Stimulated activated effector memory CD8-positive, alpha-beta T cell treated with anti-CD3 and anti-CD28 coated beads, Interleukin-12 subunit alpha, Interleukin-12 subunit beta, amount 100 ng/mL, for 72 hours (primary cell): ENCODE measurements around the gene SPATS2L.

ENCODE experiments used
- ATAC-seq: fragments of 150-1000 bp; cut with Tn5 transposase; 2 replicates; pipeline ENCODE4 v1.10.0; 2021
- DNase-seq, 2 donors: peaks; one replicate each; pipeline ENCODE4 v3.0.0; 2021 to 2022; ENCODE audit warnings: low spot score in 2 of 2
- H3K27ac Mint-ChIP-seq: one replicate; pipeline ENCODE4 v1.8.0; 2022; ENCODE audit warnings: mild to moderate bottlenecking, mixed read lengths
- H3K36me3 Mint-ChIP-seq: one replicate; pipeline ENCODE4 v1.8.0; 2022; ENCODE audit warnings: mild to moderate bottlenecking, mixed read lengths
- H3K4me1 Mint-ChIP-seq: one replicate; pipeline ENCODE4 v1.8.0; 2022; ENCODE audit warnings: mixed read lengths
- H3K4me3 Mint-ChIP-seq: one replicate; pipeline ENCODE4 v1.8.0; 2022; ENCODE audit warnings: mild to moderate bottlenecking, mixed read lengths
- H3K9me3 Mint-ChIP-seq: one replicate; pipeline ENCODE4 v1.8.0; 2022; ENCODE audit warnings: mixed read lengths

SPATS2L gene

DNA sequence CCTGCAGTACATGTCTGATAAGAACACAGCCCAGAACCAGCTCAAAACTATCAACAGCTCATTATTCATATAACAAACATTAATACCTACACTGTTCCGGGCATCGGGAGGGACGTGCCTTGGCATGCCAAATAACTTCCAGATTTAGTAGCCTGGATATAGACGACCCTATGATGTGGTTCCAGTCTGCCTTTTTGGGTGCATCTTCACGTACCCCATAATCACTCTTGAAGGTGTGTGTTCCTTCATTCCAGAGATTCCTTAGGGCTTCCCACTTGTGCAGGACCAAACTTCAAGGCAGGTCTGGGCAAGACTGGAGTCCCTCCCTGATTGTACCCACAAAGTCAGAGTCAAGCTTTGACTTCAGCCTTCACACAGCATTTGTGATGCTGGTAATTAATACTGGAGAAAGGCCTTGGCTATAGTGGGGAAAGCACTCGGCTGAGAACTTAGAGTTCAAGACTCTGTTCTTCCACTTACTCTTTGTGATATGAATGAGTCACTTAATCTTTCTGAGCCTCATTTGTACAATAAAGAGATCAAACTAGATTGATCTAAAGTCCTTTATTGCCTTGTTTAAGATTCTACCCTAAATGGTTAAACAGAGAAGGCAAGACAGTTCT is 27.7 kb upstream of the SPATS2L start:
- H3K4me1 Mint-ChIP-seq, result no peaks in the 10 kb centered on the region
- no peaks in the 10 kb centered on the region for H3K36me3 Mint-ChIP-seq
- H3K27ac Mint-ChIP-seq, result no peak overlapping the region
- no peak for ATAC-seq
- no peaks in the 10 kb centered on the region for H3K9me3 Mint-ChIP-seq
- DNase-seq, result no peak
- H3K4me3 Mint-ChIP-seq, result no peak overlapping the region

DNA sequence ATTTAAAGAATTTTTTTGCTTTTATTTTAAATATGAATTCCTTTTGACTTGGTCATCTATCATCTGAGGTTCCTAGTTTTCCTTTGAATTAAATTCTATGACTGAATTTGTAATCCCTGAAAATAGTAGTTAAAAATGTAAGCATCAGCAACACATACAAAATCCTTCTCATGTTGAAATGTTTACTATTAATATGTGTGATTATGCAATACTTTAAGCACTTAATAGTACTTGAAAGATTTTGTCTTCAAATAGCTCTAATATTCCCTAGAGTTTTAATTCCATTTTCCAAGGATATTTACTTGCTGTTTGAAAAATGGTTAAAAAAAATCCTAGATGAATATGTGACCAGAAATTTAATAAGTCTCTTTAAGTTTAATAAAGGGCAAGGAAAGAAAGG is 26.6 kb upstream of the SPATS2L start:
- no peaks in the 10 kb centered on the region for H3K4me1 Mint-ChIP-seq
- no peaks in the 10 kb centered on the region for H3K9me3 Mint-ChIP-seq
- DNase-seq, result no peak
- no peaks in the 10 kb centered on the region for H3K36me3 Mint-ChIP-seq
- no peak overlapping the region for H3K27ac Mint-ChIP-seq
- no peak for ATAC-seq
- no peak overlapping the region for H3K4me3 Mint-ChIP-seq

- H3K27ac Mint-ChIP-seq, result no peak overlapping the region
- H3K9me3 Mint-ChIP-seq, result no peaks in the 10 kb centered on the region
- ATAC-seq, result no peak
- no peaks in the 10 kb centered on the region for H3K36me3 Mint-ChIP-seq
- H3K4me1 Mint-ChIP-seq, result no peaks in the 10 kb centered on the region
- H3K4me3 Mint-ChIP-seq, result no peak overlapping the region
- no peak for DNase-seq
These were observed 19.9 kb upstream of the SPATS2L start for GRCh38 chr2:200286578-200286977.

DNA sequence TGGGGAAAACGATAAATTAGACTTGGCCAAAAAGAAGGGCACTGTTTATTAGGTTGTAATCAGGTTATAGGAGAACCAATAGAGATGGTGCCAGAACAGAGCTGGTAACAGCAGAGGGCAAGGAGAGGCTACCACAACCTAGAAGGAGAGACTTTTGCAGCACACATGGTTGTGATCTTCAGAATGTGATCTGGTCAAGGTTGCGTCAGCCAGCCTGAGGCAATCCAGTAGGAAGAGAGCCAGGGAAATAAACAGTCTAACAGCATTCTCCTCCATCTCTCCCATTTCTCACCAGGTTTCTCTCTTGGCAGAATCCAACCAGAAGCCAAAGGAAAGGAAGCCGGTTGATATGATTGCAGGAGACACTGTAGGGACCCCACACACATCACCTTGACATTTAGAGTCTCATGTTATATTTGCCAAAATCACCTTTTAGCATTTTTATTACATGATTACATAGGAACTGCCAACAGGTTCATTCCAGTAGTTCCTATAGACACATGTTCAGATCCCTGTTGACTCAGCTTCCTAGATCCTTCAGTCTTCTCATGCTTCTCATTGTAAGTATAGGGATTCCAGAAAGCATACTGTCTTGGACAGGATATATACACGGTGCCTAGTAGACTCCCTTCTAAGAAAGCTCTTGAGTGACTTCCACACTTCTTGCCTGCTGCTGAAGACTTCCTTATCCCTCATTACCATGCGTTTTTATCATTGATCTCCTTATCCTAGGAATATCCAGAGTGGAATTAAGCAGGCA is 17.6 kb upstream of the SPATS2L start:
- Mint-ChIP-seq H3K4me3 (no peak overlapping the region), H3K27ac (no peak overlapping the region), H3K4me1 (no peaks in the 10 kb centered on the region), H3K36me3 (no peaks in the 10 kb centered on the region), H3K9me3 (no peaks in the 10 kb centered on the region)
- DNase-seq (no peak), ATAC-seq (no peak)

DNA sequence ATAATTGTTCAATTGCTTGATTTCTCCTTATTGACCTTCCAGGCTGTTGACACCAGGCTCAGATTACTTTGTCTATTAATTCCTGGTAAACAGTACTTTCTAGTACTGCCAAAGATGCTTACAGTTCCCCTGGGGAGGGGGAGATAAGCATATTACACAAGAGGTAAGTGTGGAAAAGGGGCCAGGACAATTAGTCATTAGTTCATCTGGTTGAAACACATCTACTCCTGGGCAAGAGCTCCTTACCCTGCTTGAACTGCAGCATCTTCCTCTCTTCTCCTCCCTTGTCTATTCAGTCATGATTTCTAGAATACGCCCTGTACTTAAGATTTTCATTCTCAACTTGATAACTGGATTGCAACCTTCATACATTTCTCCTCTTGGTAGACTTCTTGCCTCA is 10.4 kb upstream of the SPATS2L start:
- DNase-seq (no peak), ATAC-seq (no peak)
- H3K4me1 Mint-ChIP-seq, result peaks cover 11% of the 10 kb centered on the region
- no peak overlapping the region for H3K27ac Mint-ChIP-seq
- H3K4me3 Mint-ChIP-seq, result no peak overlapping the region
- no peaks in the 10 kb centered on the region for H3K9me3 Mint-ChIP-seq
- no peaks in the 10 kb centered on the region for H3K36me3 Mint-ChIP-seq

DNA sequence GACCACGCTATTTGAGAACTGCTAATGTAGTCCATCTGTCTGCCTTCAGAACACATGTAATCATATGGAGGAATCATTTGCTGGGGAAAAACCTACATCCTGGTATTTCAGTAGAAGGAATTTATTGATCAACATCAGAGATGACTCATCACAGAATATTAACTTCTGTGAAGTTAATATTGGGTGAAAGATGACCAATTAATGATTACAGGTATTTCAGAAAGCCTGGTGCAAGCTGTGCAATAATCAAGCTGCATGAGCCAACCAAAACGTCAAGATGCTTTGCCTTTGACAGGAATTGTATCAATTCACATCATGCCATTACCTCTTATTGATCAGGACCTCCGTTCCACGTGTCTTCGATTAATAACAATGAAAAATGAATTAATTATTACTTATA is 9.4 kb upstream of the SPATS2L start:
- Mint-ChIP-seq H3K9me3 (no peaks in the 10 kb centered on the region), H3K4me3 (no peak overlapping the region), H3K36me3 (no peaks in the 10 kb centered on the region), H3K4me1 (peaks cover 11% of the 10 kb centered on the region), H3K27ac (no peak overlapping the region)
- no peak for DNase-seq
- ATAC-seq, result no peak

DNA sequence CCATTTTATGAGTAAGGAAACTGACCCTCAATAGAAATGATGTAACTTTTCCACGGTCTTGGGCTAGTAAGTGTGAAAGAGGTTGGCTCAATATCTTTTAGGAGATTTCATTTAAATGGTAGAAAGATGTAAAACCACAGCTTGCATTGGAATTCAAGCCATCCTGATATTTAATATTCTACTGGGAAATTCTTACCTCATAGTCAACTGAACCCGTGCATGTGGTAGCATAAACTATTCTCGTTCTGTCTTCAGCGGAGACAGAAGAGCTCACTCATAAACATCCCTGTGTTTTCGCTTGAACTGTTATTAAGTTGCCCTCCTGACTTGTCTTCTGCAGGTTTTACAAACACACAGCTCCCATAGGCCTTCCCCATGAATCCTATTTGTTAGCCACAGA is 8.5 kb upstream of the SPATS2L start:
- DNase-seq, result no peak
- ATAC-seq, result no peak
- H3K4me3 Mint-ChIP-seq, result no peak overlapping the region

DNA sequence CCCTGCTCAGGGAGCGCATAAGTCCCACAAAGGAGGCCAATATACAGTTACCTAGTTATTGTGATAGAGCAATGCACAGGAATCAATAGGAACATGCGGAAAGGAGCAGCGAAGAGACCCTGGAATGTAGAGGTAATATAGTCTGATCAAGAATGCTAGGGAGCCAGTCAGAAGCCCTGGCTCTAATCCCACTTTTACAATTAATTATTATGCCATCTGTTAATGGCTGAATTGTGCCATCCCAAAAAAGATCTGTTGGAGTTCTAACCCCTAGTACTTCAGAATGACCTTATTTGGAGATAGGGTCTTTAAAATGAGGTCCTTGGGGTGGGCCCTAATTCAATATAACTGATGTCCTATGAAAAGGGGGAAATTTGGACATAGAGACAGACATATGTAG is 7.7 kb upstream of the SPATS2L start:
- Mint-ChIP-seq H3K4me3 (no peak overlapping the region), H3K36me3 (no peaks in the 10 kb centered on the region), H3K9me3 (no peaks in the 10 kb centered on the region), H3K4me1 (peaks cover 11% of the 10 kb centered on the region), H3K27ac (no peak overlapping the region)
- DNase-seq, result no peak
- ATAC-seq, result no peak

More for the DNA sequence above, 8.5 kb upstream of the SPATS2L start:
- Mint-ChIP-seq H3K27ac (no peak overlapping the region), H3K4me1 (peaks cover 11% of the 10 kb centered on the region), H3K9me3 (no peaks in the 10 kb centered on the region), H3K36me3 (no peaks in the 10 kb centered on the region)

DNA sequence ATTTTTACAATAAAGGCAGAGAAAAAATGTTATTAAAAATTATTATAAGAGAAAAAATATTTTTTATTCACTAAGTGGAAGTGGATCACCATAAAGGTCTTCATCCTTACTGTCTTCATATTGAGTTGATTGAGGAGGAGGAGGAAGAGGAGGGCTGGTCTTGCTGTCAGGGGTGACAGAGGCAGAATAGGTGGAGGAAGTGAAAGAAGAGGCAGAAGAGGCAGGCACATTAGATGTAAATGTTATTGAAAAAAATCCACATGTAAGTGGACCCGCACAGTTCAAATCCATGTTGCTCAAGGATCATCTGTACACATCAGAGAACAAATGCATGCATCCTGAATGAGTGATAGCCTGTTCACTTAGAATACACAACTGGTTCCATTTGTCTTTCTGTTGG is 6.4 kb upstream of the SPATS2L start:
- DNase-seq (no peak), ATAC-seq (no peak)
- H3K27ac Mint-ChIP-seq, result no peak overlapping the region
- H3K36me3 Mint-ChIP-seq, result no peaks in the 10 kb centered on the region
- H3K9me3 Mint-ChIP-seq, result no peaks in the 10 kb centered on the region
- peaks cover 10% of the 10 kb centered on the region for H3K4me1 Mint-ChIP-seq
- no peak overlapping the region for H3K4me3 Mint-ChIP-seq

GRCh38 chr2:200300638-200301314 is 5.7 kb upstream of the SPATS2L start:
- H3K4me1 Mint-ChIP-seq, result peaks cover 6% of the 10 kb centered on the region
- no peak overlapping the region for H3K4me3 Mint-ChIP-seq
- H3K36me3 Mint-ChIP-seq, result no peaks in the 10 kb centered on the region
- no peak for DNase-seq
- H3K27ac Mint-ChIP-seq, result no peak overlapping the region
- no peak for ATAC-seq
- no peaks in the 10 kb centered on the region for H3K9me3 Mint-ChIP-seq

DNA sequence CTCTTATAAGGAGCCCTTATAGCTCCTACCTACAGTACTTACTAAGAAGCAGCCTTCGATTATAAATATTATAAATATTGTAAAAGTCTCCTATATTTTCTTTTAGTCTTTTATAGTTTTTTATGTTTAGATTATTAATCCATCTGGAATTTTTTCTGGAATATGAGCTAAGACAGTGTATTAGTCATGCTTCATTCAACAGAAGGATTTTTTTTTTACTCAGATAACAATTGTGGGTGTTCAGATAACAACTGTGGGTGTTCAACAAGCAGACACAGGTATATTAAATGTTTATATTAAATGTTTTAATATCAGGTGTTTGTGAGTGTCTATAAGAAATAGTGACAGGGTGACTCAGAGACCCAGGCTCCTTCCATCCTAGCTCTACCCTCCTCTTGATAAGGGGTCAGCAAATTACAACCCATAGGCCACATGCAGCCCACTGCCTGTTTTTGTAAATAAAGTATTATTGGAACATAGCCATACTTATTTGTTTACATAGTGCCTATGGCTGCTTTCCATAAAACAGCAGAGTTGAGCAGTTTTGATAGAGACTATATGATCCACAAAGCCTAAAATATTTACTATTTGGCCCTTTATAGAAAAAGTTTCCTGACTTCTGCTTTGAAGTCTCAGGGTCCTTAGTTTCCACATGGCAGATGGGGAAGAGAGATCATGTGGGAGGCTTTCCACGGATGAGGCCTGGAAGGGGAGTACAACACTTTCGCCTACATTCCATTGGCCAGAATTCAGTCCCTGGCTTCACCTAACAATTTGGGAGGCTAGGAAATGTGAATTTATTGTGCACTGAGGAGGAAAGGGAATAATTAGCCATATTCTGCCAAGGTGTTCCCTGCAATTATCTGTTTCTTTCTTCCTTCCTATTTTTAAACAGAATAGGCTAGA is 4.3 kb upstream of the SPATS2L start:
- no peak overlapping the region for H3K27ac Mint-ChIP-seq
- no peak for DNase-seq

DNA sequence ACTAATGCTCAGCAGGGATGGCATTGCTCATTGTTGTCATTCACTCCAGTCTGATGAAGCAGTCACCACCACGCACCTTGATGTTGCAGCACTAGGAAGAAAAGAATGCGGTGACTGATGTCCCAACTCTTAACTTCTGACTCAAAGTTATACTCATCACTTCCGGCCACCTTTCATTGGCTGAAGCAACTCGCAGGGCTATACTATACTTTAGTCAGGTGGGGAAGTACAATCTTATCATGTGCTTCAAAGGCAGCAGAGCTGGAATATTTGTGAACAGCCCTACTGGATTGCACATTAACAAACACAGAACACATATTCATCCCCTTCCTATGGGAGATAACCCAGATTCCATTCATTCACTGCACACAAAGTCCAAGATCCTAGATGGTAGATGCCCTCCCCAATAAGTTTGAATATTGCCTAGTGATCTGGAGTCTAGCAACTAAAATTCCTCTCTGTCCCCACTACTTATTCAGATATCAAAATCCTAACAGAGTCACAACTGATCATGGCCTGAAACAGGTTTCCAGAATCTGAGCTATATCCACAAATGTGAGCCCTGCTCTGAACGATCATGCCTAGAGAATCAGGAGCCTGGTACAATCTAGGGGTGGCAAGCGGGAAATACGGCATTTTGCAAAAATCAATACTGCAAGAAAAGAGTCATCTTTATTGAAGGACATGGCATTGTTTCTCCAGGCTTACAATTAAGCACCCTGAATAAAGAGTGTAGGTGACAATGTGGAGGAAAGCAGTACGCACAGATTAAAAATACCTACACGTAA is 3.4 kb upstream of the SPATS2L start:
- ATAC-seq (peak; percentile 69), DNase-seq (no peak)
- H3K9me3 Mint-ChIP-seq, result no peaks in the 10 kb centered on the region
- H3K27ac Mint-ChIP-seq, result no peak overlapping the region
- no peak overlapping the region for H3K4me3 Mint-ChIP-seq
- peaks cover 10% of the 10 kb centered on the region for H3K4me1 Mint-ChIP-seq
- H3K36me3 Mint-ChIP-seq, result no peaks in the 10 kb centered on the region

More for the DNA sequence above, 4.3 kb upstream of the SPATS2L start:
- ATAC-seq, result no peak
- Mint-ChIP-seq H3K4me1 (peaks cover 10% of the 10 kb centered on the region), H3K36me3 (no peaks in the 10 kb centered on the region), H3K9me3 (no peaks in the 10 kb centered on the region), H3K4me3 (no peak overlapping the region)

DNA sequence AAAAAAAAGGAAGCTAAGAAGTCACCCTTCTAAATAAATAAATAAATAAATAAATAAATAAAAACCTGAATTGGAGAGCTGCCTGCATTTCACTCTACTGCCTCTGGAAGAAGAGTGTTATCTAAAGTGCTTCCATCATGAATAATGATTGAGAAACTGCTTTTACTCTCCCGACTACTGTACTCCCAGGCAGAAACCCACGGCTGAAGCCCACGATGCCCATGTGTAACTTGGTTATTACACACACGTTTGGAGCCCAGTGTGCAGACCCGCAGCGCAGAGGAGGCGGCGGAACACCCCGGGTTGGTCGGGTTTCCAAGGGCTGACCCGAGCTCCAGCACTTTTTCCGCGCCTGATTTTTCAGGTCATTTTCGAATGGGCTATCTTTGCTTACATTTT is 697 bp upstream of the SPATS2L start:
- ATAC-seq (no peak), DNase-seq (peak in 1 of 2 donors; percentile 50)
- peak overlapping the region; percentile 83 for H3K4me3 Mint-ChIP-seq
- peaks cover 17% of the 10 kb centered on the region for H3K4me1 Mint-ChIP-seq
- H3K27ac Mint-ChIP-seq, result peak overlapping the region; percentile 85
- H3K36me3 Mint-ChIP-seq, result no peaks in the 10 kb centered on the region
- H3K9me3 Mint-ChIP-seq, result no peaks in the 10 kb centered on the region

DNA sequence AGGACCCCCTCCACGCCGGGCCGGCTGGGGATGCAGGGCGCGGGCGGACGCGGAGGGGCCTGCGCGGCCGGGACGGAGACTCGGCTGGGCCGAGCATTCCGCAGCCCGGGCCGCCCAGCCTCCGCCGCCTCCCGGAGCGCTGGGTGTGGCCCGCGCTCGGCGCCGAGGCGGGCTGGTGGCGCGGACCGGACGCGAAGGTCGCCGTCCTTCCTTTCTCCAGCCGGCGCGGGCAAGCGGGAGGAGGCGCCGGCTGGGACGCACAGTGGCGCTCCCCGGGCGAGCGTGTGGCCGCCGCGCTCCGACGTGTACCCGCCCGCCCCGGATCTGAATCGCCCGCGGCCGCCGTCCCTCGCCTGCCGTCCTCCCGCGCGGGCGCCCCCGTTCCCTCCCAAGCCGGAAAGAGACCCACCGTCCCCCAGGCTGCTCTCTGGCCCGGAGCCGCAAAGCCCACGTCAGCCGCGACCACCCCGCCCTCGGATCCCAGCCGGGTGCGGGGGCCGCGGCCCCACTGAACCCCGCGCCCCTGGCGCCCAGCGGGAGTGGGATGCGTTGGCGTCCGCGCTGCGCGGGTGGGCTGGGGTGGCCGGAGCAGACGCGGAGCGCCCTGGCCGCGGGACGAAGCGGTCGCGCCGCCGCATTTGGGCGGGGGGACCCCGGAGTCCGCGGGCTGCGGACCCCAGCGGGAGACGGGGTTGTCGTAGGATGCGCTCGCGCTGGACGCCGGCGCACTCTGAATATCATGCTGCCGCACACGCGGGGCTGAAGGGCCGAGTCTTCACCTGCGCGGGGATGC is 634 bp downstream of the SPATS2L start:
- DNase-seq (peak; percentile 35 to 72), ATAC-seq (peak; percentile 72)
- Mint-ChIP-seq H3K4me3 (peak overlapping the region; percentile 83), H3K4me1 (peaks cover 19% of the 10 kb centered on the region), H3K36me3 (no peaks in the 10 kb centered on the region), H3K27ac (no peak overlapping the region), H3K9me3 (no peaks in the 10 kb centered on the region)
